B cell (primary cell): Measurements from ENCODE around the gene NGEF. TPM values are rescaled to one million over a fixed set of nuclear protein-coding genes. Genes with fewer than 3 reads are reported as not detected.

Source experiments
- ATAC-seq: fragments of 200-7000 bp; cut with Tn5 transposase; one replicate; pipeline ENCODE4 v1.10.0; 2021; ENCODE audit warnings: low read depth, mild to moderate bottlenecking, moderate number of reproducible peaks, moderate library complexity
- CTCF ChIA-PET: fragments of 350-600 bp; sonication (Branson Sonifier 250); formaldehyde crosslinking; loops from one replicate; lab custom pipeline; 2021; ENCODE audit warnings: antibody characterized with exemption, inconsistent platforms; lab: Charles Lee
- POLR2A ChIA-PET: fragments of 350-600 bp; sonication (Branson Sonifier 250); formaldehyde crosslinking; loops from one replicate; lab custom pipeline; 2021; ENCODE audit warnings: antibody characterized with exemption; lab: Charles Lee
- DNase-seq: peaks from one replicate; pipeline ENCODE4 v3.0.0; 2013
- H2AFZ ChIP-seq: 2 replicates; pipeline ENCODE4 v1.6.1; 2012; ENCODE audit warnings: mild to moderate bottlenecking, low read depth, low read length; ENCODE audit not compliant: insufficient read depth, poor library complexity, severe bottlenecking
- H3K27ac ChIP-seq, 2 donors: 1 replicate in 1 of 2; 2 replicates in 1 of 2; pipeline ENCODE4 v1.5.1; 2012 to 2013; ENCODE audit warnings: low read length in 2 of 2, mild to moderate bottlenecking in 2 of 2, moderate library complexity in 1 of 2
- H3K27me3 ChIP-seq, 4 experiments: fragments of 200-600 bp in 1 of 4; sonication (generic) in 1 of 4; replicated peaks in 1 of 4; 1 replicate in 2 of 4; 2 replicates in 2 of 4; pipeline versions ENCODE4 v1.6.1 to v1.7.0; 2013 to 2016; ENCODE audit warnings: low read length in 3 of 4, mild to moderate bottlenecking in 2 of 4, mixed read lengths in 1 of 4, moderate library complexity in 1 of 4; ENCODE audit not compliant: insufficient read depth in 4 of 4, control insufficient read depth in 3 of 4; ENCODE audit errors: control extremely low read depth in 1 of 4
- H3K36me3 ChIP-seq, 2 experiments: replicated peaks in 1 of 2; 1 replicate in 1 of 2; 2 replicates in 1 of 2; pipeline versions ENCODE4 v1.6.1 to v1.7.1; 2013; ENCODE audit warnings: low read length in 1 of 2; ENCODE audit not compliant: insufficient read depth in 2 of 2, control insufficient read depth in 1 of 2; ENCODE audit errors: control extremely low read depth in 1 of 2, extremely low read depth in 1 of 2
- H3K4me1 ChIP-seq, 2 donors: fragments of 200-600 bp in 1 of 2; sonication (generic) in 1 of 2; 1 replicate in 1 of 2; 2 replicates in 1 of 2; pipeline versions ENCODE4 v1.5.1 to v1.6.1; 2013 to 2017; ENCODE audit warnings: low read length in 2 of 2; ENCODE audit not compliant: control insufficient read depth in 2 of 2, insufficient read depth in 2 of 2
- H3K4me2 ChIP-seq: replicated peaks from 2 replicates; pipeline ENCODE3; 2012; ENCODE audit warnings: mild to moderate bottlenecking, low read depth, low read length; ENCODE audit not compliant: poor library complexity, severe bottlenecking
- H3K4me3 ChIP-seq, 5 experiments: fragments of 200-600 bp in 1 of 5; sonication (generic) in 1 of 5; 1 replicate in 3 of 5; 2 replicates in 2 of 5; pipeline versions ENCODE4 v1.5.1 to v1.7.0; 2011 to 2016; ENCODE audit warnings: low read length in 4 of 5, mild to moderate bottlenecking in 4 of 5, low read depth in 2 of 5, control low read depth in 1 of 5, moderate library complexity in 1 of 5; ENCODE audit not compliant: insufficient read depth in 1 of 5; ENCODE audit errors: control extremely low read depth in 1 of 5, extremely low read depth in 1 of 5
- H3K79me2 ChIP-seq: fragments of 200-600 bp; sonication (generic); one replicate; pipeline ENCODE4 v1.6.0; 2016; ENCODE audit warnings: low read length; ENCODE audit not compliant: control insufficient read depth, insufficient read depth
- H3K9ac ChIP-seq: fragments of 200-600 bp; sonication (generic); 2 replicates; pipeline ENCODE4 v1.6.1; 2017; ENCODE audit warnings: mild to moderate bottlenecking, low read length, moderate library complexity
- H3K9me3 ChIP-seq, 3 donors: one replicate each; pipeline versions ENCODE4 v1.6.1 to v1.7.1; 2013; ENCODE audit warnings: low read length in 2 of 3; ENCODE audit not compliant: control insufficient read depth in 2 of 3, insufficient read depth in 1 of 3; ENCODE audit errors: control extremely low read depth in 1 of 3
- H4K20me1 ChIP-seq: 2 replicates; pipeline ENCODE4 v1.6.0; 2012; ENCODE audit warnings: mild to moderate bottlenecking, low read length; ENCODE audit not compliant: insufficient read depth, control insufficient read depth, poor library complexity, severe bottlenecking
- H3K27ac Mint-ChIP-seq: one replicate; pipeline ENCODE4 v1.8.0; 2021; ENCODE audit warnings: mixed read lengths
- H3K27me3 Mint-ChIP-seq: one replicate; pipeline ENCODE4 v1.8.0; 2021; ENCODE audit warnings: mixed read lengths
- H3K4me1 Mint-ChIP-seq: one replicate; pipeline ENCODE4 v1.8.0; 2021; ENCODE audit warnings: mixed read lengths
- H3K4me3 Mint-ChIP-seq: one replicate; pipeline ENCODE4 v1.8.0; 2021; ENCODE audit warnings: mixed read lengths
- H3K9me3 Mint-ChIP-seq: one replicate; pipeline ENCODE4 v1.8.0; 2022; ENCODE audit warnings: mixed read lengths; ENCODE audit not compliant: insufficient read depth
- CTCF ChIP-seq: fragments of 200-600 bp; IDR thresholded peaks from one replicate; pipeline ENCODE4 v1.8.0; 2022; ENCODE audit warnings: antibody characterized with exemption, mild to moderate bottlenecking
- EZH2 ChIP-seq: IDR thresholded peaks from 2 replicates; pipeline ENCODE4 v1.6.1; 2012; ENCODE audit warnings: borderline replicate concordance, low read depth, mild to moderate bottlenecking, moderate library complexity, low read length; ENCODE audit not compliant: insufficient read depth, poor library complexity, severe bottlenecking
- WGBS: methylation state at CpG from one replicate; pipeline ENCODE4 v1.1.5; 2013; ENCODE audit warnings: missing lambda C conversion rate; ENCODE audit not compliant: insufficient coverage; 5-methylcytosine and 5-hydroxymethylcytosine counted together
- intact Hi-C: fragments of 100-400 bp; cut with micrococcal nuclease; formaldehyde crosslinking; loops from one replicate; pipeline ENCODE4 v1.10.0; 2022
- polyA plus RNA-seq: library from polyadenylated mRNA; depleted of rRNA; stranded (reverse); fragments of >200 nt; gene quantifications from 2 replicates; pipeline ENCODE4 v1.2.3, GENCODE V29; 2012
- total RNA-seq, 2 donors: library from RNA; stranded (reverse); fragments of 120-200 nt in 1 of 2; gene quantifications; 1 replicate in 1 of 2; 2 replicates in 1 of 2; pipeline versions ENCODE4 v1.2.3 to v1.2.4, GENCODE V29; 2013 to 2022

Gene NGEF
- total and polyA plus RNA-seq, 2 donors (not counting 1 experiment from before 2014, with no cell fraction given), result not detected

- peaks cover 62% of the 10 kb centered on the region for H3K27me3 Mint-ChIP-seq
- ATAC-seq, result no peak
- 32% methylated on average over 55 of the region's 56 CpGs for WGBS
Observed at GRCh38 chr2:232928551-232929302, 84.3 kb downstream of the NGEF start.

More at GRCh38 chr2:232928551-232929302, 84.3 kb downstream of the NGEF start:
- Mint-ChIP-seq H3K9me3 (no peaks in the 10 kb centered on the region), H3K27ac (no peak overlapping the region), H3K4me1 (peaks cover 15% of the 10 kb centered on the region), H3K4me3 (peak overlapping the region; percentile 80)
- Histone ChIP-seq H3K27ac (no peak overlapping the region), H3K4me1 (peaks cover 19 to 23% of the 10 kb centered on the region in 2 donors), H4K20me1 (no peaks in the 10 kb centered on the region), H3K9ac (no peak overlapping the region), H3K4me2 (peak overlapping the region; percentile 71), H3K4me3 (peak overlapping the region in 2 of 5 experiments; percentile 29 to 38), H3K79me2 (no peaks in the 10 kb centered on the region), H2AFZ (peak overlapping the region; percentile 46), H3K27me3 (peaks cover 0 to 49% (median 25%) of the 10 kb centered on the region in 4 experiments), H3K36me3 (no peaks in the 10 kb centered on the region), H3K9me3 (peaks cover 2 to 10% (median 4%) of the 10 kb centered on the region in 3 donors)
- intact Hi-C loops, result no loop called here
- no peak for TF ChIP-seq EZH2
- TF ChIP-seq CTCF, result no peak
- peak; percentile 19 for DNase-seq
- ChIA-PET CTCF (interaction anchor here (1.0 kb wide), 1 partner anchor 126 kb away, joined by 3 read pairs; no protein-coding TSS in a partner anchor), POLR2A (no interaction called here)
